Fibroblast of mammary gland (primary cell): Measurements from ENCODE around the gene THBD.
"Not testable (repeated sequence)": the region's sequence is repeated elsewhere in the genome, so short reads cannot be mapped to it uniquely, and the experiment has no call there.

ENCODE experiments used
- DNase-seq: peaks from one replicate; pipeline ENCODE4 v3.0.0-alpha.2; 2010; ENCODE audit warnings: low read depth
- H3K4me3 ChIP-seq: 2 replicates; pipeline ENCODE4 v1.5.1; 2011; ENCODE audit warnings: low read depth, mild to moderate bottlenecking, low read length, moderate library complexity; ENCODE audit not compliant: control insufficient read depth
- CTCF ChIP-seq: conservative IDR thresholded peaks from 2 replicates; pipeline ENCODE4 v1.5.1; 2011; ENCODE audit warnings: low read depth, low read length, inconsistent platforms; ENCODE audit not compliant: control insufficient read depth, insufficient read depth

The THBD gene

GRCh38 chr20:23032750-23033078, 16.8 kb downstream of the THBD start:
- no peak overlapping the region for H3K4me3 ChIP-seq
- DNase-seq, result no peak
- TF ChIP-seq CTCF, result no peak

- DNase-seq, result no peak
- TF ChIP-seq CTCF, result no peak
- no peak overlapping the region for H3K4me3 ChIP-seq
These were observed 17.3 kb downstream of the THBD start for GRCh38 chr20:23032056-23032749.

GRCh38 chr20:23031346-23031745, 18.1 kb downstream of the THBD start:
- DNase-seq, result no peak
- H3K4me3 ChIP-seq, result no peak overlapping the region
- no peak for TF ChIP-seq CTCF

GRCh38 chr20:23029324-23029723, 20.1 kb downstream of the THBD start:
- H3K4me3 ChIP-seq, result no peak overlapping the region
- DNase-seq, result no peak
- no peak for TF ChIP-seq CTCF

GRCh38 chr20:23028392-23028791, 21.1 kb downstream of the THBD start:
- no peak overlapping the region for H3K4me3 ChIP-seq

GRCh38 chr20:23027721-23028120, 21.8 kb downstream of the THBD start:
- no peak overlapping the region for H3K4me3 ChIP-seq
- no peak for TF ChIP-seq CTCF

More at GRCh38 chr20:23028392-23028791, 21.1 kb downstream of the THBD start:
- no peak for TF ChIP-seq CTCF
- DNase-seq, result no peak

GRCh38 chr20:23025503-23025902, 24.0 kb downstream of the THBD start:
- not testable (repeated sequence) for DNase-seq, H3K4me3 ChIP-seq

More at GRCh38 chr20:23027721-23028120, 21.8 kb downstream of the THBD start:
- no peak for DNase-seq
